Endothelial cell of umbilical vein (primary cell): ENCODE data around the gene ZNF672.

Source experiments
- GATA2 ChIP-seq: IDR thresholded peaks from 2 replicates; pipeline ENCODE4 v1.7.0; 2011; ENCODE audit warnings: low read depth, mild to moderate bottlenecking, moderate library complexity, mixed read lengths, low read length; ENCODE audit not compliant: insufficient read length, insufficient read depth
- POLR2A ChIP-seq: IDR thresholded peaks from 2 replicates; pipeline ENCODE4 v1.6.1; 2012; ENCODE audit warnings: low read depth, mild to moderate bottlenecking, control low read depth, low read length
- TF ChIP-seq, protein P1 (sequence below), 2 donors: IDR thresholded peaks; 1 replicate in 1 of 2; 2 replicates in 1 of 2; pipeline ENCODE4 v1.5.1; 2011; ENCODE audit warnings: low read length in 2 of 2, mild to moderate bottlenecking in 2 of 2, moderate library complexity in 2 of 2, control low read depth in 1 of 2, inconsistent platforms in 1 of 2, low read depth in 1 of 2; ENCODE audit not compliant: insufficient read depth in 1 of 2; ENCODE audit errors: extremely low read depth in 1 of 2
- TF ChIP-seq, protein P2 (sequence below): IDR thresholded peaks from 2 replicates; pipeline ENCODE4 v1.6.1; 2011; ENCODE audit not compliant: insufficient read depth, insufficient read length

DNA sequence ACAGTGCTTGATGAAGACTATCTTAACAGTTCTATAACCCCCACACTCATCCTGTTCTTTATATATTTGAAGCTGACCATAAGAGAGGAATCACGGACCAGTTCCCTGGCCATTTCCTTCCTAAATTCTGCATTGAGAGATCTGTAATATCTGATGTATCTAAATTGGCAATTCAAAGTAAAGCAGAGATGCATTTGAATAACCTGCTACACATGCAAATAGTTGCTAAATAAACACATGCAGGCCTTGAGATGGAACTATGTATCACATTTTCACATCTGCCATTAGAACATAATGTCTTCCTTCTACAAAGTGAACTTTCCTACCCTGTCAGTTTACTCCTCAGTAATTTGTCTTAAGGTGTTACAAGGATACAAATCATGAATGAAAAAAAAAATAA is 47.6 kb downstream of the ZNF672 start:
- TF ChIP-seq GATA2, result no peak
- TF ChIP-seq, protein P1, sequence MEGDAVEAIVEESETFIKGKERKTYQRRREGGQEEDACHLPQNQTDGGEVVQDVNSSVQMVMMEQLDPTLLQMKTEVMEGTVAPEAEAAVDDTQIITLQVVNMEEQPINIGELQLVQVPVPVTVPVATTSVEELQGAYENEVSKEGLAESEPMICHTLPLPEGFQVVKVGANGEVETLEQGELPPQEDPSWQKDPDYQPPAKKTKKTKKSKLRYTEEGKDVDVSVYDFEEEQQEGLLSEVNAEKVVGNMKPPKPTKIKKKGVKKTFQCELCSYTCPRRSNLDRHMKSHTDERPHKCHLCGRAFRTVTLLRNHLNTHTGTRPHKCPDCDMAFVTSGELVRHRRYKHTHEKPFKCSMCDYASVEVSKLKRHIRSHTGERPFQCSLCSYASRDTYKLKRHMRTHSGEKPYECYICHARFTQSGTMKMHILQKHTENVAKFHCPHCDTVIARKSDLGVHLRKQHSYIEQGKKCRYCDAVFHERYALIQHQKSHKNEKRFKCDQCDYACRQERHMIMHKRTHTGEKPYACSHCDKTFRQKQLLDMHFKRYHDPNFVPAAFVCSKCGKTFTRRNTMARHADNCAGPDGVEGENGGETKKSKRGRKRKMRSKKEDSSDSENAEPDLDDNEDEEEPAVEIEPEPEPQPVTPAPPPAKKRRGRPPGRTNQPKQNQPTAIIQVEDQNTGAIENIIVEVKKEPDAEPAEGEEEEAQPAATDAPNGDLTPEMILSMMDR (IDR thresholded peaks at IDR 0.05; ENCODE audit: extremely low read depth in 1 of 2, insufficient read depth in 1 of 2, low read depth in 1 of 2, low read length in 2 of 2), result no peak
- no peak for TF ChIP-seq POLR2A
- TF ChIP-seq, protein P2, sequence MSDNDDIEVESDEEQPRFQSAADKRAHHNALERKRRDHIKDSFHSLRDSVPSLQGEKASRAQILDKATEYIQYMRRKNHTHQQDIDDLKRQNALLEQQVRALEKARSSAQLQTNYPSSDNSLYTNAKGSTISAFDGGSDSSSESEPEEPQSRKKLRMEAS, result no peak
